Esophagus squamous epithelium (tissue), 4 donors: ENCODE measurements around the gene TNFAIP8L1.

Source experiments
- CTCF ChIP-seq, 6 experiments: fragments of 450-650 bp in 4 of 6; fragments of 200-600 bp in 2 of 6; sonication (generic) in 2 of 6; IDR thresholded peaks; one replicate each; pipeline ENCODE4 v1.5.1; 2016 to 2019; ENCODE audit warnings: antibody characterized with exemption in 6 of 6, mild to moderate bottlenecking in 4 of 6, moderate library complexity in 4 of 6
- POLR2A ChIP-seq, 4 donors: fragments of 450-650 bp; IDR thresholded peaks; one replicate each; pipeline ENCODE4 v1.6.1; 2017; ENCODE audit warnings: antibody characterized with exemption in 4 of 4, mild to moderate bottlenecking in 4 of 4, moderate library complexity in 3 of 4

GRCh38 chr19:4695224-4695731, 56.0 kb downstream of the TNFAIP8L1 start:
- TF ChIP-seq CTCF (IDR thresholded peaks at IDR 0.05) = no peak
- TF ChIP-seq POLR2A (IDR thresholded peaks at IDR 0.05) = no peak
